GM12872 (cell line): ENCODE results near the gene ADRA2B.

ENCODE experiments used
- TF ChIP-seq, protein P1 (sequence below): IDR thresholded peaks from 3 replicates; pipeline ENCODE4 v1.5.1; 2011; ENCODE audit warnings: low read depth, mild to moderate bottlenecking, low read length, moderate library complexity; ENCODE audit not compliant: insufficient read depth

The ADRA2B gene

DNA sequence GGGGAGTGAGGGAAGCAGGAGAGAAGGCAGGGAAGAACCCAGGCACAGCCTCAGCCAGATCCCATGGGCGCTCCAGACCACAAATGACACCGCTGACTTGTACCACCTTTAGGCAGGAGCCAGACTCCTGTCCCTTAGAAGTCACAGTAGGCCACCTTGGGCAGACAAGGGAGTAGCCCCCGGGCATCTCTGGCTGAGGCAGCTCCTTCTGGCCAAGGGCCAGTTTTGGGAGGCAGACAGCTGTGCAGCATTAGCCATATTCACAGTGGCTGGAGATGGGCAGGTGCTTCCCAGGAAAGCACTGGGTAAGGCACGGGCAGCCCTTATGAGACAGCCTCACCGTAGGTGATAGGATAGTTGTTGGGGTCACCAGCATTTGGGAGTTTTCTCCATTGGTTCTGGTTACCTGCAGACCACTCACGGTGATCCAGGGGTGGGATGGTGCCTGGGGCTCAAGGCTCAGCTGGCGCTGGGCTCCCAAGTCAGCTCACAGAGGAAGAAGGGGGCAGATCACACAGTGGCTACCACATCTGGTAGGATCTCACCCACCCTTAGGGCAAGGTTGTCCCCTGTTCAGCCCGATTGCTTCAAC is 19.9 kb upstream of the ADRA2B start:
- TF ChIP-seq, protein P1, sequence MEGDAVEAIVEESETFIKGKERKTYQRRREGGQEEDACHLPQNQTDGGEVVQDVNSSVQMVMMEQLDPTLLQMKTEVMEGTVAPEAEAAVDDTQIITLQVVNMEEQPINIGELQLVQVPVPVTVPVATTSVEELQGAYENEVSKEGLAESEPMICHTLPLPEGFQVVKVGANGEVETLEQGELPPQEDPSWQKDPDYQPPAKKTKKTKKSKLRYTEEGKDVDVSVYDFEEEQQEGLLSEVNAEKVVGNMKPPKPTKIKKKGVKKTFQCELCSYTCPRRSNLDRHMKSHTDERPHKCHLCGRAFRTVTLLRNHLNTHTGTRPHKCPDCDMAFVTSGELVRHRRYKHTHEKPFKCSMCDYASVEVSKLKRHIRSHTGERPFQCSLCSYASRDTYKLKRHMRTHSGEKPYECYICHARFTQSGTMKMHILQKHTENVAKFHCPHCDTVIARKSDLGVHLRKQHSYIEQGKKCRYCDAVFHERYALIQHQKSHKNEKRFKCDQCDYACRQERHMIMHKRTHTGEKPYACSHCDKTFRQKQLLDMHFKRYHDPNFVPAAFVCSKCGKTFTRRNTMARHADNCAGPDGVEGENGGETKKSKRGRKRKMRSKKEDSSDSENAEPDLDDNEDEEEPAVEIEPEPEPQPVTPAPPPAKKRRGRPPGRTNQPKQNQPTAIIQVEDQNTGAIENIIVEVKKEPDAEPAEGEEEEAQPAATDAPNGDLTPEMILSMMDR: no peak

DNA sequence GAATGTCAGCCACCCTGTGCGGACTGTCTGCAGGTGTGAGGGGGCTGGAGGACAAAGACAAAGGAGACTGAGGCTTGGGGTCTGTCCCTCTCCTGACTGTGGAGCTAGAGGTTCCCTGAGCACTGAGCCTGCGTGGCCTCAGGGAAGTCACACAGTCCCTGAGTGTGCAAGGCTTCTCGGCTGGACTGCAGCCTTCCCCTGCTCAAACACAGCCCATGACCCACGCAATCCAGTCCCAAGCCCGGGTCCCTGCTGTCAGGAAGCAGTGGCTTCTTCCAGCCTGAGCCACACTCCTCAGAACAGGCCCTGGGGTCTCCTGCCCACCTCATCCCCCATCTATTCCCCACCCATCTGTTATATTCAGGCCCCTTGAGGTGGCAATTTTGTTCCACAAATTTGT is 19.2 kb upstream of the ADRA2B start:
- TF ChIP-seq, protein P1: no peak

DNA sequence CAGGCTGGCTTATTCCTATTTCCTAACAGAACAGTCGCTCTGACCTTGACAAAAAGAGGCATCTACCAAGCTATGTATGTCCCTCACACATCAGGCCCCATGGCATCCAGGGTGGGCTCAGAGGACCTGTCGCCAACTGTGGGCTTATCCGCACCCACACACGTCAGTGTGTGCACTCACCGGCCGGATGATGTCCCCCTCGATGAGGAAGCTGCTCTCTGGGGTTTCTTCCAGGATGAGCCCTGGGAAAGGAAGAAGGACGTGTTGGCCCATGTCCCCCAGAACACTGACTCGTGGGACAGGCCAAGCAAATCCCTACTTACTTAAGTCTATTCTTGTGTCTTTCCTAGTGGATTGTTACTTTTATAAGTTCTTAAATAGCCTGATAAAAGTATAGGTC is 18.8 kb upstream of the ADRA2B start:
- TF ChIP-seq, protein P1: no peak

DNA sequence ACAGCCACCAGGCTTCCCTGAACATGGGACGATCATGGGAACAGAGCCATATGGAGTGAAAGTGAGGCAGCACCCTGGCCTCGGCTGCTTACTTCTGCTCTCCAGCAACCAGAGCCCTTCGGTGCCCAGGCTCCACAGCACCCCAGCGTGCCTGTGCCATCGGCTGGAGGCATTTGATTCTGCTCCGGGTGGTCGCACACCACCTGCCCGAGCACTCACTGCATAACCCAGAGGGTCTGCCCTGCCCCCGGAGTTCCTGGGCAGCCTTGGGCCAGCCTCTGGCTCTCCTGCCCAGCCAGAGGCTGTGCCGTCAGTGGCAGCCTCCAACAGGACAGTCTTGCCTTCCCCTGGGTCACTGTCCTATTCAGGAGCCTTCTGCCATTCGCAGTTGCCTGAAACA is 18.1 kb upstream of the ADRA2B start:
- TF ChIP-seq, protein P1: no peak

DNA sequence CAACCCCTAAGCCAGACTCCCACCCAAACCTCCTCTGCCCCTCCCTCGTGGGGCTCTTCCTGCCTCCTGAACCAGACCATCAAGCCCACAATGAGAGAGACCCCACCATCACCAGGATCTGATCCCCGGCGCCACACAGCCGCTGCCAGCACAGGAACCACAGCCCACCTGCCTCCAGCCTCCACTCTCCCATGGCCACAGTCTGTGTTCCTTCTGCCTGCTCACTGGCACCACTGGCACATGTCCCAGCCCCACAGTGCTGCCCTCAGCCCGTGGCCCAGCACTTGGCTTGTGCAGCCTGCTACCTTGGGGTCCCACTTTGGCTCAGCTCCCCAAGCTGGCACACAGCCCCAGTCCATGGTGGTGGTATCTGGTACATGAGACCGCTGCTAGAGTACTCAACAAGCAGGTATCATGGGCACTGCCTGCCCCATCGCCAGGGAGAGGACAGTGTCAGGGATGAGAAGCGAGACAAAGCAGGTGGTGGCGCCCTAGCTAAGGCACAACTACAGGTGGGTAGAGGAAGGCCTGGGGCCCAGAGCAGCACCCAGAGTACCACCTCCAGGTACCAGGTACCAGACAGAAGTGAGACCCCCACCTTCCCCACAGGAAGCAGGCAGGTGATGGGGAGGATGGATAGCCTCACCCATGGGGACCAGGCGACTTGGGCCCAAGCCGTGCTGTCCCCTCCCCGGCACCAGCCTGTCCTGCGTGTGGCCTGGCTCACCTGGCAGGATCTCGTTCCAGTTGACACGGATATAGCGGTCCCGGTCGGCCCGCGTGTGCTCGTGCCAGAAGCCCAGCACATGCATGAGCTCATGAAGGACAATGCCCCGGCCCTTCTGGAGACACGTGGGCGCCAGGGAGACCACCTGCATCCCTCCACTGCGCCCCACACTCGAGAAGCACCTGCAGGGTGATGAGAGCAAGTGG is 15.7 kb upstream of the ADRA2B start:
- TF ChIP-seq, protein P1: no peak

DNA sequence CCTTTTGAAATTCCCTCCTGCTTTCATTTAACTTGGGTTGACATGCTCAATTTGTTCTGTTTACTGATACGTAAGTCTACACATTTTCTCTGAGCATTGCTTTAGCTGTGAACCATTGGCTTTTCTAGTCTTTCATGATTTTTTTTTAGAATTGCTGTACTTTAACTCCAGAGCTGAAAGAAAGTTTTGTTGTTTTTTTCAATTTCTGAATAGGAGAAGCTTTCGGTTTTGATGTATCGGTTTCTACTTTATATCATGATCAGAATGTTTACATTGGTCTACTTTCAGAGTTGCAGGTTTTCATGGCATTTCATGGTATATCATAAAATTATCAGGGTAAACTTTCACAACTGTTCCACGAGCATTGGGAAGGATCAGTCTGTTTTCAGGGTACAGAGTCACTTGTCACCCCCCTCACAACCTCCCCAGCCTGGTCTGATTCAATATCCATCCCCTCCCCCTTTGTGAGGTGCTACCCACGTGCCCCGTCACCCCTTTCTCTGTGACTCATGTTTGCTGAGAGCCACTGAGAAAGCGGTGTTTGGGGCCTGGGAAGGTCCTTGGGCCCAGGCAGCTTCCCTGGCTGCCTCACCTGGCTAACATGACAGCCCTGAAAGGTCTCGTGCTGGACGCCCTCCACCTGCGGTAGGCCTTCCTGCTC is 14.9 kb upstream of the ADRA2B start:
- TF ChIP-seq, protein P1: no peak

DNA sequence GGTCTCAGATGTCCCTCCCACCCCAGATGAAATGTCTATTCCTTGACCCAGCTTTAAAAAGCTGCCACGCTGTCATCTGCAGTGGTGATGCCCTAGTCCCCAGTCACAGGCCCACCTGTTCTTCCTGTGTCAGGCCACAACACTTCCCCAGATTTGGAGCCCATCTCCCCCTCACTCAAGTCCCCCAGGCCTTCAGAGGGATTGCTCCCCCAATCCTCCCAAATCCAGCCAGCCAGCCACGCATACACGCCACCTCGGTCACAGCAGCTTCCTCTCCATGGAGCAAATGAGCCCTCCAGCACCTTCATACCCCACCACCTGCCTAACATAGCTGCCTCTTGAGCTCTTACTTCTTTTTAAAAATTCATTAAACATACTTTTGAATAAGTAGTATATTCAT is 14.1 kb upstream of the ADRA2B start:
- TF ChIP-seq, protein P1: no peak
